Measurements from ENCODE around the gene ZNF350. TPM values are rescaled to one million over a fixed set of nuclear protein-coding genes. Genes with fewer than 3 reads are reported as not detected.

Gene ZNF350
- total RNA-seq, 3 donors from 2014 or later (not counting 1 experiment from before 2014, with no cell fraction given): 32.3 to 46.9 (median 36.6) TPM

- H3K36me3 ChIP-seq (ENCODE audit: control insufficient read depth, insufficient read depth, low read length): peaks cover 16% of the 10 kb centered on the region
- no peak overlapping the region for H3K27ac ChIP-seq (ENCODE audit: low read length)
- intact Hi-C loops (cut with micrococcal nuclease): loop anchor here (1.0 to 5.0 kb wide), 3 partner anchors 23 to 121 kb away; partner anchors contain the start of genes ZNF432, ZNF615 and ZNF649
- Mint-ChIP-seq H3K4me3 (peak overlapping the region; percentile 96), H3K4me1 (peaks cover 34 to 36% of the 10 kb centered on the region in 2 donors), H3K36me3 (peaks cover 25% of the 10 kb centered on the region), H3K9me3 (peaks cover 7 to 17% of the 10 kb centered on the region in 2 donors), H3K27ac (peak overlapping the region; percentile 86 to 98), H3K27me3 (ENCODE audit: low read depth in 2 of 2) (no peaks in the 10 kb centered on the region)
- peaks cover 16% of the 10 kb centered on the region for H3K4me1 ChIP-seq (ENCODE audit: control insufficient read depth, insufficient read depth, low read length)
- no peaks in the 10 kb centered on the region for H3K27me3 ChIP-seq (ENCODE audit: control insufficient read depth, insufficient read depth, low read length)
- ATAC-seq (no peak), DNase-seq (no peak)
- TF ChIP-seq CTCF (IDR thresholded peaks at IDR 0.05): no peak
- peak overlapping the region; percentile 78 for H3K4me3 ChIP-seq (ENCODE audit: low read length)
- peaks cover 18% of the 10 kb centered on the region for H3K9me3 ChIP-seq (ENCODE audit: control insufficient read depth, insufficient read depth, low read length)
- 41% methylated on average over 13 of the region's 13 CpGs for WGBS (ENCODE audit: insufficient coverage)
Measured at GRCh38 chr19:51927859-51928258, 58.8 kb downstream of the ZNF350 start.

DNA sequence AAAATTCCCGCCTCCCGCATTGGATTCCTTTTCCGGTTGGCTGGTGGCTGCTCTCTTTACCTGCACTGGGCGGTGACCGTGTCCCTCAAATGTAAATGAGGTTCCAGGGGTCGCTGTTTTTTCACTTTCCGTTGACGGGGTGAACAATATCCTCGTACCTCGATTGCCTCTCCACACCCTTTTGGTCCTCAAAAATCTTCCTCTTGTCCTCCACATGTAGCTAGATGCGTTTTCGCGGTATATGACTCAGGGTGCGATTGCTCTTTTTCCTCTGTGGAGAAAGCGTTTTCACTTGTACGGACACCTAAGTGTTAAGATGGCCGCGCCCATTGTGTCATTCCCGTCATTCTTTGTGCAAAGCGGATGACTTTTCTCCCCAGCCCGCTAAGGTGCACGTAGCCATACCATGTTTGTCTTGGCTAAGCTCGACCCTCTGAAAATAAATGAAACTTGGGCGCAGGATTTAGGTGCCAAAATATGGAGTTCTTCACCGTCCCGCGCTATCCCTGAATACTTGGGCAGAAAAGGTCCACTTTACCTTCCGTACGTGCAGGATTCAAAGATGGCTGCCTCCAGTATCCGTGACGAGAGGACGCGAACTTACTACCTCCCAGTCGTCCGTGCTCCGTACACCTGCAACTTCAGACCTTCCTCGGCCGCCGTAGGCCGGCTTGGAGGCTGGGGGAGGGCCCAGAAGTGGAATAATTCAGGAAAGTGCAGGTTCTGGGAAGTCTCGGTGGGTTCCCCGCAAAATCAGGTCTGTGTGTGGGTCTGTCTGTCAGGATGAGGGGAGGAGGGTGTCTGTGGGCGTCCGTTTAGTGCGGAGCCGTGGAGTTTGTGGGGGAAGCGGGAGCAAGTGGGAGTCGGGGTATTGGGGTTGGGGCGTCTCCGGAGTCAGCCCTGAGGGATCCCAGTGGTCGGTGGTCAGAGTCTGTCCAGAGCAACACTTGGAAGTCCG lies 59.6 kb downstream of the ZNF350 start, which contains the start of gene ZNF613:
Gene ZNF613, plus strand, starts transcription at position 689 of the 958 bp plus-strand sequence. CDS start 8,749 bp downstream, outside the sequence.
- TF ChIP-seq CTCF (IDR thresholded peaks at IDR 0.05): peak; percentile 24
- peaks cover 7 to 18% of the 10 kb centered on the region in 2 donors for H3K9me3 Mint-ChIP-seq

DNA sequence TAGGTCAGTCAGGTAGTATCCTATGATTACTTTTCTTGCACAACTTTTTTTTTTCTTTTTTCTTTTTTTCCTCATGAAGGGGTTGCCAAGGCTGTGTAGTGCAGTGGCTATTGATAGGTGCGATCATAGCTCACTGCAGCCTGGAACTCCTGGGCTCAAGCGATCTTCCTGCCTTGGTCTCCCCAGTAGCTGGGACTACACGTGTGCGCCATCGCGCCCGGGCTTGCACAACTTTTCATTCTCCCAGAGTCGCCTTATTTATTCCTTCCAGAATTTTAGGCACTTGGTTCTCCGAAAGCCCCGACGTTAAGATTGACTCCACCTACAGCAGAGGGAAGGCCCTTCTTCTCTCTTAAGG lies 60.2 kb downstream of the ZNF350 start:
- ATAC-seq: no peak
- peak overlapping the region; percentile 78 for H3K4me3 ChIP-seq (ENCODE audit: low read length)

More for the DNA sequence above, 59.6 kb downstream of the ZNF350 start, which contains the start of gene ZNF613:
- Mint-ChIP-seq H3K36me3 (peaks cover 25% of the 10 kb centered on the region), H3K4me1 (peaks cover 34 to 36% of the 10 kb centered on the region in 2 donors), H3K27ac (peak within 1 kb of the TSS; percentile 86 to 98), H3K27me3 (ENCODE audit: low read depth in 2 of 2) (no peaks in the 10 kb centered on the region), H3K4me3 (peak within 1 kb of the TSS; percentile 96)
- peak; percentile 84 to 89 (median 86) for ATAC-seq
- intact Hi-C loops (cut with micrococcal nuclease): loop anchor here (1.0 to 5.0 kb wide), 3 partner anchors 22 to 122 kb away; partner anchors contain the start of genes ZNF432, ZNF615 and ZNF649
- Histone ChIP-seq H3K36me3 (ENCODE audit: control insufficient read depth, insufficient read depth, low read length) (peaks cover 16% of the 10 kb centered on the region), H3K9me3 (ENCODE audit: control insufficient read depth, insufficient read depth, low read length) (peaks cover 22% of the 10 kb centered on the region), H3K4me1 (ENCODE audit: control insufficient read depth, insufficient read depth, low read length) (peaks cover 16% of the 10 kb centered on the region), H3K27ac (ENCODE audit: low read length) (peak within 1 kb of the TSS; percentile 67), H3K4me3 (ENCODE audit: low read length) (peak within 1 kb of the TSS; percentile 78), H3K27me3 (ENCODE audit: control insufficient read depth, insufficient read depth, low read length) (no peaks in the 10 kb centered on the region)
- under 1% methylated on average over 52 of the region's 52 CpGs for WGBS (ENCODE audit: insufficient coverage)
- DNase-seq: peak; percentile 76 to 91

More for the DNA sequence above, 60.2 kb downstream of the ZNF350 start:
- Mint-ChIP-seq H3K9me3 (peaks cover 7 to 15% of the 10 kb centered on the region in 2 donors), H3K4me3 (peak overlapping the region; percentile 96), H3K27me3 (ENCODE audit: low read depth in 2 of 2) (no peaks in the 10 kb centered on the region), H3K27ac (peak overlapping the region; percentile 86 to 98), H3K4me1 (peaks cover 29 to 36% of the 10 kb centered on the region in 2 donors), H3K36me3 (peaks cover 18% of the 10 kb centered on the region)
- peaks cover 13% of the 10 kb centered on the region for H3K36me3 ChIP-seq (ENCODE audit: control insufficient read depth, insufficient read depth, low read length)
- no peaks in the 10 kb centered on the region for H3K27me3 ChIP-seq (ENCODE audit: control insufficient read depth, insufficient read depth, low read length)
- peaks cover 16% of the 10 kb centered on the region for H3K4me1 ChIP-seq (ENCODE audit: control insufficient read depth, insufficient read depth, low read length)
- no peak for DNase-seq
- peak overlapping the region; percentile 67 for H3K27ac ChIP-seq (ENCODE audit: low read length)
- no peak for TF ChIP-seq CTCF (IDR thresholded peaks at IDR 0.05)
- 33% methylated on average over 11 of the region's 11 CpGs for WGBS (ENCODE audit: insufficient coverage)
- intact Hi-C loops (cut with micrococcal nuclease): loop anchor here (2.0 to 5.0 kb wide), 2 partner anchors 81 to 122 kb away; partner anchors contain the start of genes ZNF432 and ZNF615
- peaks cover 23% of the 10 kb centered on the region for H3K9me3 ChIP-seq (ENCODE audit: control insufficient read depth, insufficient read depth, low read length)
